ENCODE results near the gene PHIP.
"Not testable (repeated sequence)": the region's sequence is repeated elsewhere in the genome, so short reads cannot be mapped to it uniquely, and the experiment has no call there.

Gene PHIP

GRCh38 chr6:79078075-79078969 lies at the start of gene PHIP:
PHIP (minus strand) TSS chr6:79078254; CDS start chr6:79078068, 186 bp downstream.
- peak; percentile 97 to 98 for DNase-seq

- no peak for DNase-seq
Measured at GRCh38 chr6:79127660-79128059, 49.6 kb upstream of the PHIP start.

GRCh38 chr6:79119217-79119616 lies 41.2 kb upstream of the PHIP start:
- DNase-seq, result no peak

GRCh38 chr6:79117752-79118151 lies 39.7 kb upstream of the PHIP start:
- no peak for DNase-seq

GRCh38 chr6:79115553-79116182 lies 37.6 kb upstream of the PHIP start:
- no peak for DNase-seq

GRCh38 chr6:79111549-79111948 lies 33.5 kb upstream of the PHIP start:
- no peak for DNase-seq

- DNase-seq, result no peak
Measured at GRCh38 chr6:79101164-79101563, 23.1 kb upstream of the PHIP start.

GRCh38 chr6:79100304-79100703 lies 22.2 kb upstream of the PHIP start:
- no peak for DNase-seq

- no peak for DNase-seq
Measured at GRCh38 chr6:79094938-79095337, 16.9 kb upstream of the PHIP start.

- not testable (repeated sequence) for DNase-seq
Measured at GRCh38 chr6:79091801-79092200, 13.7 kb upstream of the PHIP start.

GRCh38 chr6:79089552-79090404 lies 11.7 kb upstream of the PHIP start:
- no peak for DNase-seq

- peak; percentile 34 to 40 for DNase-seq
Measured at GRCh38 chr6:79084693-79085092, 6.6 kb upstream of the PHIP start.

- DNase-seq, result no peak
Measured at GRCh38 chr6:79082304-79082703, 4.2 kb upstream of the PHIP start.

GRCh38 chr6:79081663-79082062 lies 3.6 kb upstream of the PHIP start:
- no peak for DNase-seq

- DNase-seq, result peak; percentile 13 to 16
Measured at GRCh38 chr6:79079561-79080041, 1.5 kb upstream of the PHIP start.

- DNase-seq, result peak; percentile 57 to 75
Measured at GRCh38 chr6:79077715-79078074, 359 bp downstream of the PHIP start.

GRCh38 chr6:79076782-79077641 lies 1.0 kb downstream of the PHIP start:
- peak; percentile 94 to 95 for DNase-seq

GRCh38 chr6:79076160-79076559 lies 1.9 kb downstream of the PHIP start:
- peak; percentile 31 to 44 for DNase-seq

GRCh38 chr6:79073888-79074287 lies 4.2 kb downstream of the PHIP start:
- no peak for DNase-seq

- DNase-seq, result no peak
Measured at GRCh38 chr6:79072640-79073181, 5.3 kb downstream of the PHIP start.

GRCh38 chr6:79071547-79071946 lies 6.5 kb downstream of the PHIP start:
- no peak for DNase-seq
